ENCODE results near the gene WNT7B.

The WNT7B gene

DNA sequence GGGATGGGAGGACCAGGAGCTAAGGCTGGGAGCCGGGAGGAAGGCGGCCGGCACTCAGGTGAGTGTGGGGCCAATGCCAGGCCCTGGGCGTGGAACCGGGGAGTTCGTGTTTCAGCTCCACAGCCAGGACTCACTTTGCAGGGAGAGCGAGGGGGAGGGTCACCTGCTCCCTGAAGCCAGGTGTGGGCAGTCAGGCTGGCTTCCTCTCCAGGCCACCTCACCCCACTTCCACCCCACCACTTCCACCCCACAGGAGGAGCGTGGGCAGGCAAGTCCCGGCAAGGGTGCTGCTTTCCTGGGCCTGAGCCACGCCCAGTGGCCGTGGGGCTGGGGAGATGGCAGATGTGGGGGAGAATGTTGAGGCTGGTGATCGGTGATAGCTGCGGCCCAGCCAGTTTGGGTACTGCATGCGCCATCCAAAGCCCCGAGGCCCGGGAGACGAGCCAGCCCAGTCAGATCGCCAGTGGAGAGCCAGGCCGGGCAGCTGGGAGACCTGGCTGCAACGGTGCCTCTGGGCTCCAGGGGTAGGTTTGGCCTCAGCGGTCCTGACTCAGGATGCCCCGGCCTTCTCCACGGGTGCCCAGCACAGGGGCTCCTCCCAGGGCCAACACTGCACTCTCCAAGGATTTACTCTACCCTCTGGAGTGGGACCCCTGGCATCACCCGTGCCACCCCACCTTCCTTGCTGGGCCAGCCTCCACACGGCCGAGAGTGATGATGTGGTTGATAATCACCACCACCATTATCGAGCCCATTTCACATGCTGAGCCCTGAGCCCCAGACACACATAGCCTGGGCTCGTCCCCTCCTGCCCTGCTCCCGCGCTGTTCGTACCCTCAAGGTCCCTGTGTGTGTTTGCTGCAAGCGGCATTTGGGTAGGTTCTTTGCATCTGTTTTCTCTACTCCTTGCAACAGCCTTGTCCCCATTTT is 93.8 kb downstream of the WNT7B start:
- no peaks in the 10 kb centered on the region for H3K9me3 ChIP-seq (ENCODE audit: control extremely low read depth in 1 of 5, control insufficient read depth in 4 of 5, insufficient read depth in 2 of 5, low read depth in 1 of 5, low read length in 4 of 5)
- ChIA-PET POLR2A (interaction anchor here (0.6 kb wide), 1 partner anchor 519 kb away, joined by 3 read pairs; no protein-coding TSS in a partner anchor), CTCF (no interaction called here)

DNA sequence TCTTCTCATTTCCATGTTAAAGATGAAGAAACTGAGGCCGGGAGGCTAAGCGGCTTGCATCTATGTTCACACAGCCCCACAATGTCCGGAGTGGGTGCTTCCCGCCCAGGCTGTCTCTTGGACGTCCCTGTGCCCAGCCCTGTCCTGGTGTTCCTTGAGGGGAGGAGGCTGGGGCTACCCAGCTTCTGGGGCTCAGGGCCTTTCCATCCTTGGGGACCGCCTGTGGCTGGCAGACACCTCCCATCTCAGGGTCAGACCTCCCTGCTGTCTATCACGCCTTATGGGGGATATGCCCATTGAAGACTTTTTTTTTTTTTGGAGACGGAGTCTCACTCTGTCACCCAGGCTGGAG is 95.5 kb downstream of the WNT7B start:
- ChIA-PET CTCF (interaction anchor here (0.6 to 1.4 kb wide), 2 partner anchors 19 to 67 kb away, joined by 3 read pairs; no protein-coding TSS in a partner anchor), POLR2A (no interaction called here)
- WGBS (ENCODE audit: insufficient coverage), result 70% methylated on average over 3 of the region's 8 CpGs

More for the DNA sequence above, 93.8 kb downstream of the WNT7B start:
- Histone ChIP-seq H3K4me3 (ENCODE audit: control insufficient read depth in 1 of 7, extremely low read depth in 1 of 7, insufficient read depth in 4 of 7, low read depth in 2 of 7, low read length in 6 of 7) (no peak overlapping the region), H3K36me3 (ENCODE audit: control insufficient read depth in 4 of 4, insufficient read depth in 4 of 4, low read length in 3 of 4) (no peaks in the 10 kb centered on the region), H3K4me1 (ENCODE audit: control extremely low read depth in 1 of 4, control insufficient read depth in 4 of 4, insufficient read depth in 4 of 4, low read length in 3 of 4) (peaks cover 0 to 14% (median 3%) of the 10 kb centered on the region in 4 experiments), H3K27me3 (replicated peaks in 2 of 5; ENCODE audit: control insufficient read depth in 4 of 5, insufficient read depth in 5 of 5, low read length in 4 of 5) (peaks cover 0 to 71% (median 16%) of the 10 kb centered on the region in 5 experiments), H3K27ac (ENCODE audit: insufficient read depth in 1 of 2, low read depth in 1 of 2, low read length in 2 of 2, poor library complexity in 1 of 2, severe bottlenecking in 2 of 2) (no peak overlapping the region)
- WGBS (ENCODE audit: insufficient coverage), result 93% methylated on average over 17 of the region's 32 CpGs
- DNase-seq, result no peak

DNA sequence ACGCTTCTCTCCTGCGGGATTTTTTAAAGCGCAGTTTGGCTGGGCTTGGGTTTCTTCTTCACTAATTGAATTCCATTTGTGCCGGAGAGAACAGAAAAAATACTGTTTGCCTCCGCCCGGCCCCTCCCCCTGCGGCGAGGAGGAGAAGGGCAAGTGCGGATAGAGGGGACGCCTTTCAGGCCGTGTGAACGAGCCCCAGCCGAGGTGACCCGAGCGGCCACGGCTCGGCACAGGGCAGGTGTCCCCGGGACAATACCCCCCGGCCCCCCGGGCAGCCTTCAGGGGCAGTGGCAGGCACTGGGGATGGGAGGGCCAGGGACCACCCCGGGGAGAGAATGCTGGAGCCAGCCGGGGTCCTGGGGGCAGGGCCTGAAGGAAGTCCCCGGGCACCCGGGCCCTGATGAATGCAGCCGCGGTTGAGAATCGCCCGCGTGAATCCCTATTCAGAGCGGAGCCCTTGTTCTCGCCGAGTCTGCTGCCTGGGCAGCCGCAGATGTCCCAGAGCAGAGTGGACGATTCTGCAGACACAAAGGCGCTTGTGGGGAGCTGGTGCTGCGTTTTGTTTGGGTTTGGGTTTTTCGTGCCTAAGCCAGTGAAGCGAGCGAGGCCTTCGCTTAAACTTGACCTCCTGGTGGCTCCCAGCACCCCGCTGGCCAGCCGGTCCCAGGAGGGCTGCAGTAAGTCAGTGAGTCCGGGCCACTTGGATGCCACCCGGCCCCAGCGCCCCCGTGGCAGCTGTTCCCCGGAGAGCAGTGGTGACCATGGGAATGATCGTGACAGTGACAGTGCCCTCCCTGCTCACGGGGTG is 96.0 kb downstream of the WNT7B start:
- Histone ChIP-seq H3K4me1 (ENCODE audit: control extremely low read depth in 1 of 4, control insufficient read depth in 4 of 4, insufficient read depth in 4 of 4, low read length in 3 of 4) (peaks cover 0 to 16% (median 3%) of the 10 kb centered on the region in 4 experiments), H3K9me3 (ENCODE audit: control extremely low read depth in 1 of 5, control insufficient read depth in 4 of 5, insufficient read depth in 2 of 5, low read depth in 1 of 5, low read length in 4 of 5) (no peaks in the 10 kb centered on the region), H3K36me3 (ENCODE audit: control insufficient read depth in 4 of 4, insufficient read depth in 4 of 4, low read length in 3 of 4) (no peaks in the 10 kb centered on the region), H3K27me3 (replicated peaks in 2 of 5; ENCODE audit: control insufficient read depth in 4 of 5, insufficient read depth in 5 of 5, low read length in 4 of 5) (peaks cover 0 to 87% (median 25%) of the 10 kb centered on the region in 5 experiments), H3K27ac (ENCODE audit: insufficient read depth in 1 of 2, low read depth in 1 of 2, low read length in 2 of 2, poor library complexity in 1 of 2, severe bottlenecking in 2 of 2) (no peak overlapping the region), H3K4me3 (ENCODE audit: control insufficient read depth in 1 of 7, extremely low read depth in 1 of 7, insufficient read depth in 4 of 7, low read depth in 2 of 7, low read length in 6 of 7) (no peak overlapping the region)
- 13% methylated on average over 46 of the region's 49 CpGs for WGBS (ENCODE audit: insufficient coverage)
- no peak for DNase-seq
- CTCF ChIA-PET, result interaction anchor here (0.6 to 1.4 kb wide), 2 partner anchors 18 to 68 kb away, joined by 3 read pairs; no protein-coding TSS in a partner anchor
- POLR2A ChIA-PET, result no interaction called here

More for the DNA sequence above, 95.5 kb downstream of the WNT7B start:
- DNase-seq, result no peak
- H3K9me3 ChIP-seq (ENCODE audit: control extremely low read depth in 1 of 5, control insufficient read depth in 4 of 5, insufficient read depth in 2 of 5, low read depth in 1 of 5, low read length in 4 of 5), result no peaks in the 10 kb centered on the region
- H3K4me1 ChIP-seq (ENCODE audit: control extremely low read depth in 1 of 4, control insufficient read depth in 4 of 4, insufficient read depth in 4 of 4, low read length in 3 of 4), result peaks cover 0 to 16% (median 3%) of the 10 kb centered on the region in 4 experiments
- H3K27ac ChIP-seq (ENCODE audit: insufficient read depth in 1 of 2, low read depth in 1 of 2, low read length in 2 of 2, poor library complexity in 1 of 2, severe bottlenecking in 2 of 2), result no peak overlapping the region
- H3K36me3 ChIP-seq (ENCODE audit: control insufficient read depth in 4 of 4, insufficient read depth in 4 of 4, low read length in 3 of 4), result no peaks in the 10 kb centered on the region
- H3K27me3 ChIP-seq (replicated peaks in 2 of 5; ENCODE audit: control insufficient read depth in 4 of 5, insufficient read depth in 5 of 5, low read length in 4 of 5), result peaks cover 0 to 81% (median 25%) of the 10 kb centered on the region in 5 experiments
- H3K4me3 ChIP-seq (ENCODE audit: control insufficient read depth in 1 of 7, extremely low read depth in 1 of 7, insufficient read depth in 4 of 7, low read depth in 2 of 7, low read length in 6 of 7), result no peak overlapping the region

DNA sequence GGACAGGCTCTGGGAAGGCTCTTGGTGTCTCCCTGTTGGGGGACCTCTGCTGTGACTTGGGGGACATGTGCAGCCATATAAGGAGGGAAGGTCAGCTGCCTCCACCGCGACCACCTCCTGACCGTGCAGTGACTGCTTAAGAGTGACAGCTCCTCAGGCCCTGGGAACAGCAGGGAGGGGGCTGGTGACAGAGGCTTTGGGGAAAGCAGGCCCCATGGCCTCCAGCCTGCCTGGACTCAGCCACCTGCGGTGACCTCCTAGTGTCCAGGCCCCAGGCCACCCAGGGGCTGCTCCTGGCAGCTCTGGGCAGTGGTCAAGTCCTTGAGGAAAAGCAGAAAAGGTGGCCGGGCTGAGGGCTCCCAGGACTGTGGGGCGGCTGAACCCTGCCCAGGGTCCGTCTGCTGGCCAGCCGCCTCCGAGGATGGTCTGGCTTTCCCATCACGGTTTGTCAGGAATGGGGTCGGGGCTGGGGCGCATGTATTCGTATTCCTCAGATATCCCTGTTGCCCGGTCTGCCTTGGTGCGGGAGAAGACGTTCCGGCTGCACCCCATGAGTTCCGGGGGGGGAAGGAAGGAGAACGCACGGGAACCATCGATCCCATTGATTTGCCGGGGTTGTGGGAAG is 96.8 kb downstream of the WNT7B start:
- DNase-seq, result no peak
- Histone ChIP-seq H3K27me3 (replicated peaks in 2 of 5; ENCODE audit: control insufficient read depth in 4 of 5, insufficient read depth in 5 of 5, low read length in 4 of 5) (peaks cover 0 to 91% (median 25%) of the 10 kb centered on the region in 5 experiments), H3K9me3 (ENCODE audit: control extremely low read depth in 1 of 5, control insufficient read depth in 4 of 5, insufficient read depth in 2 of 5, low read depth in 1 of 5, low read length in 4 of 5) (no peaks in the 10 kb centered on the region), H3K27ac (ENCODE audit: insufficient read depth in 1 of 2, low read depth in 1 of 2, low read length in 2 of 2, poor library complexity in 1 of 2, severe bottlenecking in 2 of 2) (no peak overlapping the region), H3K4me1 (ENCODE audit: control extremely low read depth in 1 of 4, control insufficient read depth in 4 of 4, insufficient read depth in 4 of 4, low read length in 3 of 4) (peaks cover 0 to 16% (median 3%) of the 10 kb centered on the region in 4 experiments), H3K4me3 (ENCODE audit: control insufficient read depth in 1 of 7, extremely low read depth in 1 of 7, insufficient read depth in 4 of 7, low read depth in 2 of 7, low read length in 6 of 7) (no peak overlapping the region), H3K36me3 (ENCODE audit: control insufficient read depth in 4 of 4, insufficient read depth in 4 of 4, low read length in 3 of 4) (no peaks in the 10 kb centered on the region)
- POLR2A ChIA-PET, result no interaction called here
- CTCF ChIA-PET, result no interaction called here
- WGBS (ENCODE audit: insufficient coverage), result 22% methylated on average over 22 of the region's 22 CpGs

DNA sequence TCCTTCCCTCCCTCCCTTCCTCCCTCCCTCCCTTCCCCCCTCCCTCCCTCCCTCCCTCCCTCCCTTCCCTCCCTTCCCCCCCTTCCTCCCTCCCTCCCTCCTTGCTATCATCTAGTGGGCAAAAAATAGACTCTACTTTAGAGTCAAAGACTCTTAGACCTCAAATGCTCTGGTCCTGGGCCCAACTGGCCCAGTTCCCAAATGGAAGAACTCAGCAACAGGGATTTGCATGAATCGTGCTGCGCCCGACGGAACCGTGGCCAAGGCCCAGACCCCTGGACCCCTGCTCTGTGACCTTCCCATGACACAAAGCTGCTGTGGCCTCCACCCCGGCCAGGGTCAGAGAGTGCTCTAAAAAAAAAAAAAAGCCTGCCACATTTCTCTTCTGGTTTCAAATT is 97.4 kb downstream of the WNT7B start:
- peaks cover 0 to 11% (median 3%) of the 10 kb centered on the region in 4 experiments for H3K4me1 ChIP-seq (ENCODE audit: control extremely low read depth in 1 of 4, control insufficient read depth in 4 of 4, insufficient read depth in 4 of 4, low read length in 3 of 4)
- H3K4me3 ChIP-seq (ENCODE audit: control insufficient read depth in 1 of 7, extremely low read depth in 1 of 7, insufficient read depth in 4 of 7, low read depth in 2 of 7, low read length in 6 of 7), result no peak overlapping the region
- no peak for DNase-seq
- H3K27ac ChIP-seq (ENCODE audit: insufficient read depth in 1 of 2, low read depth in 1 of 2, low read length in 2 of 2, poor library complexity in 1 of 2, severe bottlenecking in 2 of 2), result no peak overlapping the region
- H3K27me3 ChIP-seq (replicated peaks in 2 of 5; ENCODE audit: control insufficient read depth in 4 of 5, insufficient read depth in 5 of 5, low read length in 4 of 5), result peaks cover 0 to 87% (median 25%) of the 10 kb centered on the region in 5 experiments
- ChIA-PET CTCF (no interaction called here), POLR2A (no interaction called here)
- no peaks in the 10 kb centered on the region for H3K9me3 ChIP-seq (ENCODE audit: control extremely low read depth in 1 of 5, control insufficient read depth in 4 of 5, insufficient read depth in 2 of 5, low read depth in 1 of 5, low read length in 4 of 5)
- no peaks in the 10 kb centered on the region for H3K36me3 ChIP-seq (ENCODE audit: control insufficient read depth in 4 of 4, insufficient read depth in 4 of 4, low read length in 3 of 4)
- WGBS (ENCODE audit: insufficient coverage), result 71% methylated on average over 6 of the region's 6 CpGs

DNA sequence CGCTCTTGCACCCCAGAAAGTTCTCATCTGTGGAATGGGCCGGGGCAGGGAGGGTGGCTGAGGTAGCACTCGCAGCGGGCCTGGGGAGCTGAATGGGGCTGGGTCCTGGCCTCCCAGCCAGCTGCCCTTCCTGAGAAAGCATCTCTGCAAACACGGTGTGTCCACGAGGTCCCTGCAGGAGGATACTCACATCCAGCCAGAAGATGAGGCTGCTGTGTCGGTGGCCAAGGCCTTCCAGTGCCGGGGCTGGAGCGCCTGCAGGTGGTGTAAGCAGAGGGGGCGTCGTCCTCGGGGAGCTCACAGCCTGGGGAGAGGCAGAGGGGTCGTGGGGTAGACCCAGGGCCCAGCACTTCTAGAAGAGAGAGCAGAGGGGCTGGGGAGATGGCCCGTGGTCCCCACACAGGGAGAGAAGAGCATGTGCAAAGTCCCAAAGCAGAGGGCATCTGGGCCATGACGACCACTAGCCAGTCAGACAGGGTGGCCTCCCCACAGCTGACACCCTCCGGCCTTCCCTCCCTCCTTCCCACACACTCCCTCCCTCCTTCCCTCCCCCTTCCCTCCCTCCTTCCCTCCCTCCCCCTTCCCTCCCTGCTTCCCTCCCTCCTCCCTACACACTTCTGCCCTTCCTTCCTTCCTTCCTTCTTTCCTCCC is 97.9 kb downstream of the WNT7B start:
- 21% methylated on average over 16 of the region's 16 CpGs for WGBS (ENCODE audit: insufficient coverage)
- H3K36me3 ChIP-seq (ENCODE audit: control insufficient read depth in 4 of 4, insufficient read depth in 4 of 4, low read length in 3 of 4), result no peaks in the 10 kb centered on the region
- H3K9me3 ChIP-seq (ENCODE audit: control extremely low read depth in 1 of 5, control insufficient read depth in 4 of 5, insufficient read depth in 2 of 5, low read depth in 1 of 5, low read length in 4 of 5), result no peaks in the 10 kb centered on the region
- CTCF ChIA-PET, result interaction anchor here (1.5 to 2.3 kb wide), 2 partner anchors 15 to 46 kb away, joined by 3 to 11 read pairs; no protein-coding TSS in a partner anchor
- H3K27ac ChIP-seq (ENCODE audit: insufficient read depth in 1 of 2, low read depth in 1 of 2, low read length in 2 of 2, poor library complexity in 1 of 2, severe bottlenecking in 2 of 2), result no peak overlapping the region
- POLR2A ChIA-PET, result no interaction called here
- no peak overlapping the region for H3K4me3 ChIP-seq (ENCODE audit: control insufficient read depth in 1 of 7, extremely low read depth in 1 of 7, insufficient read depth in 4 of 7, low read depth in 2 of 7, low read length in 6 of 7)
- peaks cover 0 to 85% (median 27%) of the 10 kb centered on the region in 5 experiments for H3K27me3 ChIP-seq (replicated peaks in 2 of 5; ENCODE audit: control insufficient read depth in 4 of 5, insufficient read depth in 5 of 5, low read length in 4 of 5)
- H3K4me1 ChIP-seq (ENCODE audit: control extremely low read depth in 1 of 4, control insufficient read depth in 4 of 4, insufficient read depth in 4 of 4, low read length in 3 of 4), result peaks cover 0 to 11% (median 3%) of the 10 kb centered on the region in 4 experiments
- no peak for DNase-seq
